Ovary (tissue), 9 donors: ENCODE results near the gene FBXL20. TPM values are rescaled to one million over a fixed set of nuclear protein-coding genes. Genes with fewer than 3 reads are reported as not detected.

ENCODE experiments used
- DNase-seq, 5 donors: peaks; one replicate each; pipeline ENCODE4 v3.0.0-alpha.2; 2019 to 2020
- H3K27ac ChIP-seq, 2 donors: fragments of 200-600 bp; one replicate each; pipeline versions ENCODE4 v1.5.1 to v1.8.0; 2019 to 2022
- H3K27me3 ChIP-seq: fragments of 200-600 bp; one replicate; pipeline ENCODE4 v1.8.0; 2022
- H3K36me3 ChIP-seq: fragments of 200-600 bp; sonication (generic); one replicate; pipeline ENCODE4 v1.5.1; 2019
- H3K4me1 ChIP-seq: one replicate; pipeline ENCODE4 v1.8.1; 2013; ENCODE audit warnings: mild to moderate bottlenecking, moderate library complexity; ENCODE audit not compliant: insufficient read depth
- H3K4me3 ChIP-seq: fragments of 200-600 bp; sonication (generic); one replicate; pipeline ENCODE4 v1.5.1; 2017
- H3K9me3 ChIP-seq, 2 donors: fragments of 200-600 bp in 1 of 2; sonication (generic) in 1 of 2; one replicate each; pipeline versions ENCODE4 v1.5.1 to v1.8.1; 2013 to 2019; ENCODE audit warnings: mild to moderate bottlenecking in 1 of 2, moderate library complexity in 1 of 2
- EP300 ChIP-seq: sonication (generic); formaldehyde crosslinking; IDR thresholded peaks from one replicate; pipeline ENCODE4 v1.6.1; 2017; ENCODE audit warnings: antibody characterized with exemption
- POLR2A ChIP-seq: fragments of 450-650 bp; IDR thresholded peaks from one replicate; pipeline ENCODE4 v1.6.1; 2017; ENCODE audit warnings: antibody characterized with exemption, mild to moderate bottlenecking, moderate library complexity
- WGBS, 3 donors: extraction: QIAGEN DNeasy Blood & Tissue Kit in 1 of 3; methylation state at CpG; one replicate each; pipeline versions ENCODE4 v1.1.5 to v1.1.7; 2013 to 2017; 5-methylcytosine and 5-hydroxymethylcytosine counted together
- intact Hi-C, 4 donors: fragments of 100-400 bp; cut with DNase I; formaldehyde crosslinking; loops; one replicate each; pipeline versions ENCODE4 v1.11.0 to v1.15.1; 2022 to 2023
- polyA plus RNA-seq, 2 donors: library from polyadenylated mRNA; stranded (reverse); fragments of 200-250 nt in 1 of 2; fragments of 350-450 nt in 1 of 2; fragmentation: Illumina TruSeq in 1 of 2; extraction: RNeasy Lipid Tissue Mini Kit (QIAGEN cat#74804) in 1 of 2; gene quantifications; one replicate each; pipeline ENCODE4 v1.2.3, GENCODE V29; 2013 to 2014
- total RNA-seq, 7 donors: library from RNA; depleted of rRNA in 2 of 7; stranded (reverse); fragments of >200 nt in 2 of 7; fragmentation: NEBNext Ultra II Directional in 3 of 7; extraction: Animal tissue kit (Norgen Biotek cat#: 25700) in 3 of 7; gene quantifications; one replicate each; pipeline versions ENCODE4 v1.1.0 to v1.2.4, GENCODE V29; 2016 to 2023
- TF ChIP-seq, protein P1 (sequence below), 3 donors: fragments of 450-650 bp in 2 of 3; fragments of 200-600 bp in 1 of 3; IDR thresholded peaks; one replicate each; pipeline versions ENCODE4 v1.5.1 to v1.8.0; 2016 to 2022; ENCODE audit warnings: antibody characterized with exemption in 3 of 3, mild to moderate bottlenecking in 1 of 3
- donor health status: DM: no; HTN: no; CAD: no; lungs with moderate emphysema.
- donor health status: DM: no; HTN: no; CAD: no.
- donor health status: Bipolar disorder and iron deficiency.
- donor health status: DM: yes; HTN: yes; CAD: no.
- donor health status: DM: no; HTN: no; CAD: no.
- donor health status: DM: yes; HTN: yes; CAD: no.

Gene FBXL20
- total and polyA plus RNA-seq, 9 donors = 4.7 to 25.2 (median 16.6) TPM

DNA sequence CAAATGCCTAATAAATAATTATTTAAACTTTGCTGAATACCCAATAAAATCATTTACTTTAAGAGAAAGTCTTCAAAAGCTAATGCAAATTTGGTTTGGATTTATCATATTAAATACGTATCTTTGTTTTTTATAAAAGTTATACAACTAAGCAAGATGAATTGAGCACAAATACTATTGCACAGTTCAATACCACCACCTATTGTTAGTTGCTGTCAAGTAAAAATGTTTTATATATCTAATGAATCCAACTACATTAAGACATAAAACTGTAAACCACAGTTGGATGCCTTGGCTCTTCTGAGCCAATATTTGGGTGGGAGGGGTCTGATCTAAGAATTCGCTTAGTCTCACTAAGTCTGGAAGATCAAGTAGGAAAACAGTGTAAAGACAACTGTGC lies 7.7 kb downstream of the FBXL20 start:
- no peak overlapping the region for H3K27ac ChIP-seq
- no peaks in the 10 kb centered on the region for H3K9me3 ChIP-seq
- no peak overlapping the region for H3K4me3 ChIP-seq
- TF ChIP-seq POLR2A (no peak), EP300 (no peak)
- TF ChIP-seq, protein P1, sequence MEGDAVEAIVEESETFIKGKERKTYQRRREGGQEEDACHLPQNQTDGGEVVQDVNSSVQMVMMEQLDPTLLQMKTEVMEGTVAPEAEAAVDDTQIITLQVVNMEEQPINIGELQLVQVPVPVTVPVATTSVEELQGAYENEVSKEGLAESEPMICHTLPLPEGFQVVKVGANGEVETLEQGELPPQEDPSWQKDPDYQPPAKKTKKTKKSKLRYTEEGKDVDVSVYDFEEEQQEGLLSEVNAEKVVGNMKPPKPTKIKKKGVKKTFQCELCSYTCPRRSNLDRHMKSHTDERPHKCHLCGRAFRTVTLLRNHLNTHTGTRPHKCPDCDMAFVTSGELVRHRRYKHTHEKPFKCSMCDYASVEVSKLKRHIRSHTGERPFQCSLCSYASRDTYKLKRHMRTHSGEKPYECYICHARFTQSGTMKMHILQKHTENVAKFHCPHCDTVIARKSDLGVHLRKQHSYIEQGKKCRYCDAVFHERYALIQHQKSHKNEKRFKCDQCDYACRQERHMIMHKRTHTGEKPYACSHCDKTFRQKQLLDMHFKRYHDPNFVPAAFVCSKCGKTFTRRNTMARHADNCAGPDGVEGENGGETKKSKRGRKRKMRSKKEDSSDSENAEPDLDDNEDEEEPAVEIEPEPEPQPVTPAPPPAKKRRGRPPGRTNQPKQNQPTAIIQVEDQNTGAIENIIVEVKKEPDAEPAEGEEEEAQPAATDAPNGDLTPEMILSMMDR (IDR thresholded peaks at IDR 0.05) = no peak
- H3K36me3 ChIP-seq = no peaks in the 10 kb centered on the region
- H3K4me1 ChIP-seq = no peaks in the 10 kb centered on the region
- 12 to 23% (median 19%) methylated on average over 2 of the region's 2 CpGs for WGBS, 3 donors
- no peak for DNase-seq
- no peaks in the 10 kb centered on the region for H3K27me3 ChIP-seq
- intact Hi-C loops = no loop called here

DNA sequence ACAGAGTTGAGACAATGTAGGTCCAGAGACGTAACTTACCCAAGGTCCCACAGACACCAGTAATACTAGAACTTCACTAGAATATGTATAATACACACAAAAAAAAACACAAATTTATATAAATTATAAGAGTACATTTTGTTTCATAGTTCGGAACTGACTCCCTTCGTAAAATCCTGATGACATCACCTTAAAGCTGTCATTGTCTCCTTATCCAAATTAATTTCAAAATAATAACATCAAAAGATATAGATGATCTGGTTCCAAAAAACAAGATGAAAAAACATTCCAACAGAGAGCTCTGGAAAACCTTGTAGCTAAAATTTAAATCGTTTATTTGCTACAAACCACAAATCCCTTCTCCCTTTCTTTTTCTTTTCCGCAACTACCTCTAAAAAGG lies 10.0 kb downstream of the FBXL20 start:
- Histone ChIP-seq H3K36me3 (no peaks in the 10 kb centered on the region), H3K27me3 (no peaks in the 10 kb centered on the region), H3K9me3 (no peaks in the 10 kb centered on the region), H3K27ac (no peak overlapping the region), H3K4me1 (no peaks in the 10 kb centered on the region), H3K4me3 (no peak overlapping the region)
- TF ChIP-seq, protein P1 (IDR thresholded peaks at IDR 0.05) = no peak
- no peak for TF ChIP-seq EP300
- no peak for TF ChIP-seq POLR2A
- DNase-seq = no peak
- intact Hi-C loops = no loop called here
- WGBS, 3 donors = 79 to 81% (median 81%) methylated on average over 5 of the region's 5 CpGs

DNA sequence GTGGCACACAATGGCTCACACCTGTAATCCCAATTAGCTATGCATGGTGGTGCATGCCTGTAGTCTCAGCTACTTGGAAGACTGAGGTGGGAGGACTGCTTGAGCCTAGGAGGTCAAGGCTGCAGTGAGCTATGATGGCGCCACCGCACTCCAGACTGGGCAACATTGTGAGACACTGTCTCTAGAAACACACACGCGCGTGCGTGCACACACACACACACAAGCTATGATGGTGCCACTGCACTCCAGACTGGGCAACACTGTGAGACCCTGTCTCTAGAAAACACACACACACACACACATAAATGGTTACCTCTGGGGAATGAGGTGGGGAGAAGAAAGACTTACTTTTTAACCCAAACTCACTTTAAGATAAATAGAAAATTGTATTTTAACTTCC lies 16.4 kb downstream of the FBXL20 start:
- no peak overlapping the region for H3K4me3 ChIP-seq
- H3K9me3 ChIP-seq = no peaks in the 10 kb centered on the region
- intact Hi-C loops = loop anchor here in 1 of 4 donors (2.0 kb wide), 1 partner anchor 16 kb away; no protein-coding TSS in a partner anchor
- no peak for TF ChIP-seq EP300
- TF ChIP-seq POLR2A = no peak
- TF ChIP-seq, protein P1 (IDR thresholded peaks at IDR 0.05) = no peak
- H3K4me1 ChIP-seq = peaks cover 1% of the 10 kb centered on the region
- no peak overlapping the region for H3K27ac ChIP-seq
- H3K36me3 ChIP-seq = no peaks in the 10 kb centered on the region
- H3K27me3 ChIP-seq = no peaks in the 10 kb centered on the region
- no peak for DNase-seq
- WGBS, 3 donors = 95 to 97% (median 96%) methylated on average over 6 of the region's 6 CpGs

DNA sequence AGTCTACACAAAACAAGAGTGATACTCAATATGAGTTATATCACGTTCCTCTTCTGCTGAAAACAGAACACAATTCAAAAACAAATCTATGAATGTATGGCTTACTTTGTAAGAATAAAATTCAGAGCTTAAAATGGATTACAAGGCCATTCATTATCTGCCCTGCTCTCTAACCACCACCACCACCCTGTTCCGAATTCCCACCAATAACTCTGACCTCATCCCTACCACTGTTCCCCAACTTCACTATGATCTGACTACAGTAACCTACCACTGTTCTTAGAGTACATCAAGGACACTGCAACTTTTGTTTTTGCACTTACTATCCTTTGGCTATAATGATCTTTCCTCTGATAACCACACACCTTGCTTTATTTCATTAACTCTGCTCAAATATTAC lies 21.3 kb downstream of the FBXL20 start:
- TF ChIP-seq POLR2A (no peak), EP300 (no peak)
- TF ChIP-seq, protein P1 (IDR thresholded peaks at IDR 0.05) = no peak
- Histone ChIP-seq H3K9me3 (no peaks in the 10 kb centered on the region), H3K4me1 (peaks cover 1% of the 10 kb centered on the region), H3K27ac (no peak overlapping the region), H3K4me3 (no peak overlapping the region), H3K27me3 (no peaks in the 10 kb centered on the region), H3K36me3 (no peaks in the 10 kb centered on the region)
- WGBS, 3 donors = 71 to 74% (median 73%) methylated on average over 2 of the region's 2 CpGs
- intact Hi-C loops = no loop called here
- DNase-seq = no peak
